Urinary bladder (tissue), 4 donors: ENCODE data around the gene KCNG2. TPM values are rescaled to one million over a fixed set of nuclear protein-coding genes. Genes with fewer than 3 reads are reported as not detected.

Experiments
- DNase-seq: peaks from one replicate; pipeline ENCODE4 v3.0.0-alpha.2; 2015; ENCODE audit errors: extremely low spot score
- H3K27ac ChIP-seq: one replicate; pipeline ENCODE4 v1.5.1; 2013; ENCODE audit warnings: low read depth, mild to moderate bottlenecking, moderate library complexity
- H3K36me3 ChIP-seq: one replicate; pipeline ENCODE4 v1.6.1; 2013; ENCODE audit warnings: mild to moderate bottlenecking, moderate library complexity; ENCODE audit not compliant: insufficient read depth
- H3K4me1 ChIP-seq: one replicate; pipeline ENCODE4 v1.6.1; 2013; ENCODE audit warnings: mild to moderate bottlenecking, moderate library complexity; ENCODE audit not compliant: insufficient read depth
- H3K4me3 ChIP-seq: one replicate; pipeline ENCODE4 v1.5.1; 2013; ENCODE audit warnings: low read depth, low read length
- WGBS: extraction: QIAGEN DNeasy Blood & Tissue Kit; methylation state at CpG from one replicate; pipeline ENCODE4 v1.1.7; 2013; 5-methylcytosine and 5-hydroxymethylcytosine counted together
- polyA plus RNA-seq: library from polyadenylated mRNA; stranded (reverse); fragments of 200-250 nt; gene quantifications from one replicate; pipeline ENCODE4 v1.2.3, GENCODE V29; 2013
- total RNA-seq: library from RNA; depleted of rRNA; stranded (reverse); fragments of >200 nt; gene quantifications from one replicate; pipeline ENCODE4 v1.2.3, GENCODE V29; 2014
- donor health status: healthy with polysubstance abuse.
- donor health status: healthy.

KCNG2 gene
- total and polyA plus RNA-seq, 2 donors = 0.21 to 0.46 TPM

- no peak for DNase-seq
- WGBS = 81% methylated on average over 17 of the region's 17 CpGs
- no peak overlapping the region for H3K27ac ChIP-seq
- no peaks in the 10 kb centered on the region for H3K4me1 ChIP-seq
- H3K36me3 ChIP-seq = no peaks in the 10 kb centered on the region
- no peak overlapping the region for H3K4me3 ChIP-seq
These were observed 49.3 kb downstream of the KCNG2 start for GRCh38 chr18:79846936-79847557.

- no peak overlapping the region for H3K27ac ChIP-seq
- no peak for DNase-seq
- no peaks in the 10 kb centered on the region for H3K36me3 ChIP-seq
- no peak overlapping the region for H3K4me3 ChIP-seq
- H3K4me1 ChIP-seq = no peaks in the 10 kb centered on the region
- 86% methylated on average over 15 of the region's 15 CpGs for WGBS
These were observed 50.0 kb downstream of the KCNG2 start for GRCh38 chr18:79847606-79848293.

GRCh38 chr18:79848294-79848578 is 50.5 kb downstream of the KCNG2 start:
- no peak overlapping the region for H3K4me3 ChIP-seq
- H3K36me3 ChIP-seq = no peaks in the 10 kb centered on the region
- no peaks in the 10 kb centered on the region for H3K4me1 ChIP-seq
- DNase-seq = no peak
- WGBS = 93% methylated on average over 15 of the region's 15 CpGs
- H3K27ac ChIP-seq = no peak overlapping the region

- DNase-seq = no peak
- 78% methylated on average over 45 of the region's 45 CpGs for WGBS
These were observed 51.0 kb downstream of the KCNG2 start for GRCh38 chr18:79848579-79849327.

GRCh38 chr18:79849328-79850207 is 51.8 kb downstream of the KCNG2 start:
- 91% methylated on average over 51 of the region's 51 CpGs for WGBS
- no peak for DNase-seq
- H3K36me3 ChIP-seq = no peaks in the 10 kb centered on the region
- H3K4me1 ChIP-seq = no peaks in the 10 kb centered on the region
- H3K4me3 ChIP-seq = no peak overlapping the region
- no peak overlapping the region for H3K27ac ChIP-seq

More at GRCh38 chr18:79848579-79849327, 51.0 kb downstream of the KCNG2 start:
- Histone ChIP-seq H3K4me3 (no peak overlapping the region), H3K4me1 (no peaks in the 10 kb centered on the region), H3K36me3 (no peaks in the 10 kb centered on the region), H3K27ac (no peak overlapping the region)

GRCh38 chr18:79850731-79851130 is 53.0 kb downstream of the KCNG2 start:
- no peak overlapping the region for H3K4me3 ChIP-seq
- WGBS = 87% methylated on average over 16 of the region's 16 CpGs
- no peaks in the 10 kb centered on the region for H3K36me3 ChIP-seq
- H3K4me1 ChIP-seq = no peaks in the 10 kb centered on the region
- H3K27ac ChIP-seq = no peak overlapping the region
- DNase-seq = no peak

GRCh38 chr18:79851489-79851888 is 53.8 kb downstream of the KCNG2 start:
- WGBS = 89% methylated on average over 7 of the region's 7 CpGs
- no peak for DNase-seq
- H3K4me3 ChIP-seq = no peak overlapping the region
- no peaks in the 10 kb centered on the region for H3K4me1 ChIP-seq
- no peak overlapping the region for H3K27ac ChIP-seq
- H3K36me3 ChIP-seq = no peaks in the 10 kb centered on the region

GRCh38 chr18:79851950-79852349 is 54.2 kb downstream of the KCNG2 start:
- H3K4me3 ChIP-seq = no peak overlapping the region
- H3K27ac ChIP-seq = no peak overlapping the region
- 84% methylated on average over 25 of the region's 25 CpGs for WGBS
- H3K4me1 ChIP-seq = no peaks in the 10 kb centered on the region
- H3K36me3 ChIP-seq = no peaks in the 10 kb centered on the region
- no peak for DNase-seq

GRCh38 chr18:79852561-79853302 is 55.0 kb downstream of the KCNG2 start:
- H3K4me1 ChIP-seq = no peaks in the 10 kb centered on the region
- 86% methylated on average over 33 of the region's 33 CpGs for WGBS
- no peaks in the 10 kb centered on the region for H3K36me3 ChIP-seq
- H3K4me3 ChIP-seq = no peak overlapping the region
- no peak overlapping the region for H3K27ac ChIP-seq
- DNase-seq = no peak

GRCh38 chr18:79853303-79853992 is 55.7 kb downstream of the KCNG2 start:
- Histone ChIP-seq H3K36me3 (no peaks in the 10 kb centered on the region), H3K27ac (no peak overlapping the region), H3K4me3 (no peak overlapping the region), H3K4me1 (no peaks in the 10 kb centered on the region)
- WGBS = 78% methylated on average over 26 of the region's 26 CpGs
- no peak for DNase-seq

- no peak overlapping the region for H3K27ac ChIP-seq
- DNase-seq = no peak
- no peak overlapping the region for H3K4me3 ChIP-seq
- no peaks in the 10 kb centered on the region for H3K4me1 ChIP-seq
- 84% methylated on average over 15 of the region's 15 CpGs for WGBS
- no peaks in the 10 kb centered on the region for H3K36me3 ChIP-seq
These were observed 56.2 kb downstream of the KCNG2 start for GRCh38 chr18:79853993-79854364.

- 80% methylated on average over 17 of the region's 17 CpGs for WGBS
- Histone ChIP-seq H3K4me3 (no peak overlapping the region), H3K36me3 (no peaks in the 10 kb centered on the region), H3K4me1 (no peaks in the 10 kb centered on the region), H3K27ac (no peak overlapping the region)
- no peak for DNase-seq
These were observed 57.6 kb downstream of the KCNG2 start for GRCh38 chr18:79855147-79855933.
